Measurements from ENCODE around the gene ZNF789. TPM values are rescaled to one million over a fixed set of nuclear protein-coding genes. Genes with fewer than 3 reads are reported as not detected.
A peak's percentile ranks its signal among the peaks of the same experiment; 100 is the strongest.

Gene ZNF789
- total and polyA plus RNA-seq, 9 of the 15 experiments (the other 6 are each of a cell fraction or from before 2014, with no cell fraction given): 6.1 to 57.0 (median 24.8) TPM

DNA sequence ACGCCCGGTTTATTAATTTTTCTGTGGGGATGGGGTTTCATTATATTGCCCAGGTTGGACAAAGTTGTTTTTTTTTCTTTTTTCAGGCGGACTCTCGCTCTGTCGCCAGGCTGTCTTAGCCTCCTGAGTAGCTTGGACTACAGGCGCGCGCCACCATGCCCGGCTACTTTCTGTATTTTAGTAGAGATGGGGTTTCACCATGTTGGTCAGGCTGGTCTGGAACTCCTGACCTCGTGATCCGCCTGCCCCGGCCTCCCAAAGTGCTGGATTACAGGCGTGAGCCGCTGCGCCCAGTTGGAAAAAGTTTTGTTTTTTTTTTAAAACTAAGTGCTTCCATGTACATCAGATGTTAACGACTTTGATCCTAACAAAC is 27.9 kb downstream of the ZNF789 start (continued):
- TF ChIP-seq, protein P1, sequence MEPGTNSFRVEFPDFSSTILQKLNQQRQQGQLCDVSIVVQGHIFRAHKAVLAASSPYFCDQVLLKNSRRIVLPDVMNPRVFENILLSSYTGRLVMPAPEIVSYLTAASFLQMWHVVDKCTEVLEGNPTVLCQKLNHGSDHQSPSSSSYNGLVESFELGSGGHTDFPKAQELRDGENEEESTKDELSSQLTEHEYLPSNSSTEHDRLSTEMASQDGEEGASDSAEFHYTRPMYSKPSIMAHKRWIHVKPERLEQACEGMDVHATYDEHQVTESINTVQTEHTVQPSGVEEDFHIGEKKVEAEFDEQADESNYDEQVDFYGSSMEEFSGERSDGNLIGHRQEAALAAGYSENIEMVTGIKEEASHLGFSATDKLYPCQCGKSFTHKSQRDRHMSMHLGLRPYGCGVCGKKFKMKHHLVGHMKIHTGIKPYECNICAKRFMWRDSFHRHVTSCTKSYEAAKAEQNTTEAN (CRISPR knock-in tag; IDR thresholded peaks at IDR 0.05): no peak
- no peak for TF ChIP-seq NR4A1 (CRISPR knock-in tag; IDR thresholded peaks at IDR 0.05)
- no peak for TF ChIP-seq NR4A1 (tag; IDR thresholded peaks at IDR 0.05)
- TF ChIP-seq, protein P2, sequence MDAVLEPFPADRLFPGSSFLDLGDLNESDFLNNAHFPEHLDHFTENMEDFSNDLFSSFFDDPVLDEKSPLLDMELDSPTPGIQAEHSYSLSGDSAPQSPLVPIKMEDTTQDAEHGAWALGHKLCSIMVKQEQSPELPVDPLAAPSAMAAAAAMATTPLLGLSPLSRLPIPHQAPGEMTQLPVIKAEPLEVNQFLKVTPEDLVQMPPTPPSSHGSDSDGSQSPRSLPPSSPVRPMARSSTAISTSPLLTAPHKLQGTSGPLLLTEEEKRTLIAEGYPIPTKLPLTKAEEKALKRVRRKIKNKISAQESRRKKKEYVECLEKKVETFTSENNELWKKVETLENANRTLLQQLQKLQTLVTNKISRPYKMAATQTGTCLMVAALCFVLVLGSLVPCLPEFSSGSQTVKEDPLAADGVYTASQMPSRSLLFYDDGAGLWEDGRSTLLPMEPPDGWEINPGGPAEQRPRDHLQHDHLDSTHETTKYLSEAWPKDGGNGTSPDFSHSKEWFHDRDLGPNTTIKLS (IDR thresholded peaks at IDR 0.05; ENCODE audit: borderline replicate concordance, low read depth): no peak
- no peak for TF ChIP-seq E2F3 (CRISPR knock-in tag; IDR thresholded peaks at IDR 0.05)
- no peak for TF ChIP-seq MYBL2 (IDR thresholded peaks at IDR 0.05; ENCODE audit: low read depth)
- no peak for TF ChIP-seq MYBL2 (CRISPR knock-in tag; IDR thresholded peaks at IDR 0.05; ENCODE audit: borderline replicate concordance)
- TF ChIP-seq POLR2AphosphoS2 (IDR thresholded peaks at IDR 0.05; ENCODE audit: low read length): no peak
- TF ChIP-seq ZNF274 (IDR thresholded peaks at IDR 0.05; ENCODE audit: borderline replicate concordance, low read depth, low read length): no peak
- no peak for TF ChIP-seq XRCC4 (IDR thresholded peaks at IDR 0.05; ENCODE audit: extremely low read depth, insufficient read depth, insufficient read length)
- TF ChIP-seq HBP1 (CRISPR knock-in tag; IDR thresholded peaks at IDR 0.05): no peak
- TF ChIP-seq RB1 (IDR thresholded peaks at IDR 0.05; ENCODE audit: low read depth): no peak
- no peak for TF ChIP-seq ZBTB8A (IDR thresholded peaks at IDR 0.05; ENCODE audit: partially characterized antibody)
- TF ChIP-seq E2F5 (CRISPR knock-in tag; IDR thresholded peaks at IDR 0.05): no peak
- TF ChIP-seq SMAD3 (CRISPR knock-in tag; conservative IDR thresholded peaks at IDR 0.05): no peak
- no peak for TF ChIP-seq OTX1 (CRISPR knock-in tag; IDR thresholded peaks at IDR 0.05)
- TF ChIP-seq, protein P3, sequence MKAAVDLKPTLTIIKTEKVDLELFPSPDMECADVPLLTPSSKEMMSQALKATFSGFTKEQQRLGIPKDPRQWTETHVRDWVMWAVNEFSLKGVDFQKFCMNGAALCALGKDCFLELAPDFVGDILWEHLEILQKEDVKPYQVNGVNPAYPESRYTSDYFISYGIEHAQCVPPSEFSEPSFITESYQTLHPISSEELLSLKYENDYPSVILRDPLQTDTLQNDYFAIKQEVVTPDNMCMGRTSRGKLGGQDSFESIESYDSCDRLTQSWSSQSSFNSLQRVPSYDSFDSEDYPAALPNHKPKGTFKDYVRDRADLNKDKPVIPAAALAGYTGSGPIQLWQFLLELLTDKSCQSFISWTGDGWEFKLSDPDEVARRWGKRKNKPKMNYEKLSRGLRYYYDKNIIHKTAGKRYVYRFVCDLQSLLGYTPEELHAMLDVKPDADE (conservative IDR thresholded peaks at IDR 0.05; ENCODE audit: control insufficient read depth, low read depth, low read length): no peak
- peak; percentile 43; the same call in 1 of the 2 replicates for TF ChIP-seq ZBTB33 (CRISPR knock-in tag; IDR thresholded peaks at IDR 0.05)
- no peak for TF ChIP-seq KAT2B (IDR thresholded peaks at IDR 0.05; ENCODE audit: low read depth, low read length)
- TF ChIP-seq YBX1 (IDR thresholded peaks at IDR 0.05): no peak

Data from K562 (cell line).